Middle frontal gyrus (tissue), 1 donor: ENCODE measurements around the gene DIPK1B.
"Not testable (repeated sequence)": the region's sequence is repeated elsewhere in the genome, so short reads cannot be mapped to it uniquely, and the experiment has no call there.

Source experiments
- DNase-seq: peaks from one replicate; pipeline ENCODE4 v3.0.0-alpha.2; 2015; ENCODE audit warnings: low spot score; ENCODE audit errors: extremely low spot score

Gene DIPK1B

GRCh38 chr9:136766410-136767120, 54.2 kb downstream of the DIPK1B start:
- not testable (repeated sequence) for DNase-seq

- DNase-seq: no peak
Observed at GRCh38 chr9:136769710-136770191, 57.4 kb downstream of the DIPK1B start.

GRCh38 chr9:136771907-136772415, 59.6 kb downstream of the DIPK1B start:
- DNase-seq: no peak

- DNase-seq: no peak
Observed at GRCh38 chr9:136773386-136774044, 61.1 kb downstream of the DIPK1B start.
